Suprapubic skin (tissue), 4 donors: ENCODE data around the gene IRF2BPL.

ENCODE experiments used
- CTCF ChIP-seq, 2 donors: fragments of 200-600 bp in 1 of 2; fragments of 450-650 bp in 1 of 2; sonication (generic) in 1 of 2; IDR thresholded peaks; one replicate each; pipeline ENCODE4 v1.5.1; 2016 to 2019; ENCODE audit warnings: antibody characterized with exemption in 2 of 2, mild to moderate bottlenecking in 1 of 2, moderate library complexity in 1 of 2
- POLR2A ChIP-seq, 2 donors: fragments of 450-650 bp; IDR thresholded peaks; one replicate each; pipeline ENCODE4 v1.6.1; 2017; ENCODE audit warnings: antibody characterized with exemption in 2 of 2, mild to moderate bottlenecking in 2 of 2, moderate library complexity in 2 of 2
- POLR2AphosphoS5 ChIP-seq, 3 donors: sonication (generic); formaldehyde crosslinking; IDR thresholded peaks; one replicate each; pipeline ENCODE4 v1.6.1; 2017; ENCODE audit warnings: antibody characterized with exemption in 3 of 3

- TF ChIP-seq CTCF (IDR thresholded peaks at IDR 0.05), result no peak
- TF ChIP-seq POLR2A (IDR thresholded peaks at IDR 0.05), result no peak
- TF ChIP-seq POLR2AphosphoS5 (IDR thresholded peaks at IDR 0.05), result no peak
Observed at GRCh38 chr14:77046721-77047120, 18.2 kb upstream of the IRF2BPL start.
